Mesendoderm (in vitro differentiated cells): Measurements from ENCODE around the gene NHP2.

Source experiments
- DNase-seq: peaks from one replicate; pipeline ENCODE4 v3.0.0; 2013
- H2AK5ac ChIP-seq: 2 replicates; pipeline ENCODE4 v1.6.1; 2013; ENCODE audit warnings: low read length, inconsistent platforms
- H2BK120ac ChIP-seq: 2 replicates; pipeline ENCODE4 v1.6.1; 2013; ENCODE audit warnings: low read depth, mild to moderate bottlenecking, low read length, moderate library complexity, mixed read lengths
- H2BK15ac ChIP-seq: replicated peaks from 2 replicates; pipeline ENCODE4 v1.6.1; 2013; ENCODE audit warnings: low read depth, mild to moderate bottlenecking, moderate library complexity
- H2BK5ac ChIP-seq: 2 replicates; pipeline ENCODE4 v1.6.1; 2013; ENCODE audit warnings: low read length, inconsistent platforms
- H3K18ac ChIP-seq: 2 replicates; pipeline ENCODE4 v1.6.1; 2013; ENCODE audit warnings: mild to moderate bottlenecking, low read length, mixed read lengths
- H3K23ac ChIP-seq: one replicate; pipeline ENCODE4 v1.6.1; 2013; ENCODE audit warnings: low read length
- H3K27ac ChIP-seq: 2 replicates; pipeline ENCODE4 v1.5.1; 2013; ENCODE audit warnings: low read depth, mild to moderate bottlenecking, inconsistent platforms, low read length, moderate library complexity
- H3K27me3 ChIP-seq: 2 replicates; pipeline ENCODE4 v1.6.1; 2013; ENCODE audit warnings: low read length, control low read depth, mild to moderate bottlenecking, inconsistent platforms; ENCODE audit not compliant: insufficient read depth, poor library complexity
- H3K36me3 ChIP-seq: 2 replicates; pipeline ENCODE4 v1.6.1; 2013; ENCODE audit warnings: low read length, inconsistent platforms; ENCODE audit not compliant: control insufficient read depth, insufficient read depth
- H3K4ac ChIP-seq: one replicate; pipeline ENCODE4 v1.6.1; 2013; ENCODE audit warnings: low read depth, mild to moderate bottlenecking, low read length, moderate library complexity
- H3K4me1 ChIP-seq: 2 replicates; pipeline ENCODE4 v1.6.1; 2013; ENCODE audit warnings: low read depth, low read length, inconsistent platforms; ENCODE audit not compliant: control insufficient read depth
- H3K4me2 ChIP-seq: 2 replicates; pipeline ENCODE4 v1.6.1; 2013; ENCODE audit warnings: low read length
- H3K4me3 ChIP-seq: 2 replicates; pipeline ENCODE4 v1.5.1; 2013; ENCODE audit warnings: mild to moderate bottlenecking, low read length
- H3K56ac ChIP-seq: one replicate; pipeline ENCODE4 v1.6.1; 2013; ENCODE audit warnings: low read length
- H3K79me1 ChIP-seq: 2 replicates; pipeline ENCODE4 v1.6.1; 2013; ENCODE audit warnings: low read length, inconsistent platforms
- H3K79me2 ChIP-seq: 2 replicates; pipeline ENCODE4 v1.6.1; 2013; ENCODE audit warnings: mild to moderate bottlenecking, low read length; ENCODE audit not compliant: control insufficient read depth, insufficient read depth
- H3K9ac ChIP-seq: 2 replicates; pipeline ENCODE4 v1.6.1; 2013; ENCODE audit warnings: low read length, inconsistent platforms
- H4K5ac ChIP-seq: one replicate; pipeline ENCODE4 v1.6.1; 2013; ENCODE audit warnings: low read length
- H4K8ac ChIP-seq: one replicate; pipeline ENCODE4 v1.6.1; 2013; ENCODE audit warnings: low read depth, mild to moderate bottlenecking, control low read depth, low read length, moderate library complexity
- WGBS: extraction: QIAGEN DNeasy Blood & Tissue Kit; methylation state at CpG from one replicate; pipeline ENCODE4 v1.1.7; 2013; ENCODE audit warnings: low lambda C conversion rate, missing lambda C conversion rate; ENCODE audit not compliant: insufficient coverage; ENCODE audit errors: extremely low coverage; 5-methylcytosine and 5-hydroxymethylcytosine counted together

The NHP2 gene

DNA sequence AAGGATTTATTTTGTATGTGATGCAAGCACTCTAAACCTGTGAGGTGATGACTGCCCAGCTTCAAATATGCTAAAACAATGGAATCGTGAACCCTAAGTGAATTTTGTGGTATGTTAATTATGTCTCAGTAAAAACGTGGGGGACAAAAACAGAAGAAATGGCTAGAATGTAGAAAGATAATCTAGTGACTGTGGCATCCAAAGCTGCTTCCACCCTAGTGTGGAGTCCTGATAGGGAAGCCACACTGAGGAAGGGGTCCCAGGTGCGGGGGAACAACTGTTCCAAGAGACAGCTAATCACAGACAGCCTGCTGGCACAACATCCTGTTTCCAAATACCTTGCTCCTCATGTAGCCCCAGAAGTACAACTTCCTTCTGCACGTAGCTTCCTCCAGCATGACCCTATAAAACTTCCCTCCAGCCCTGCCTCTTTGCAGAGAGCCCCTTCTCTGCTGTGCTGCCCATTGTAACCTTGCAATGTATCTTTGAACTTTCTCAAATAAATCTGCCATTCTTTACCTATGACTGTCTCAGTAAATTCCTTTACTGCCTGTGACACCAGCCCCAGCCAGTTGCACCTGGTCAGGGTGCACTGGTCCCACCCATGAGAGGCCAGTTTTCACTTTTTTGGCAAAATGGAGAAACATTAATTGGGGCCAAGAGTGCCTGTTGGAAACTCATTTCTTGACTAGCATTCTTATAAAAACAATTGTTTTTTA is 28.6 kb upstream of the NHP2 start:
- Histone ChIP-seq H3K4me1 (peaks cover 10% of the 10 kb centered on the region), H2BK15ac (no peak overlapping the region), H4K5ac (no peak overlapping the region), H3K4me2 (no peak overlapping the region), H2BK5ac (peak overlapping the region; percentile 17), H3K36me3 (no peaks in the 10 kb centered on the region), H3K9ac (no peak overlapping the region), H3K79me1 (no peaks in the 10 kb centered on the region), H3K4me3 (no peak overlapping the region), H3K18ac (peak overlapping the region; percentile 25), H3K56ac (peak overlapping the region; percentile 52), H2BK120ac (no peak overlapping the region), H4K8ac (no peak overlapping the region), H3K27ac (peak overlapping the region; percentile 42), H2AK5ac (no peak overlapping the region), H3K4ac (no peak overlapping the region), H3K27me3 (no peaks in the 10 kb centered on the region), H3K23ac (no peak overlapping the region), H3K79me2 (no peaks in the 10 kb centered on the region)
- WGBS: no CpG with 5 or more reads among the region's 4 CpGs
- DNase-seq: peak; percentile 84

DNA sequence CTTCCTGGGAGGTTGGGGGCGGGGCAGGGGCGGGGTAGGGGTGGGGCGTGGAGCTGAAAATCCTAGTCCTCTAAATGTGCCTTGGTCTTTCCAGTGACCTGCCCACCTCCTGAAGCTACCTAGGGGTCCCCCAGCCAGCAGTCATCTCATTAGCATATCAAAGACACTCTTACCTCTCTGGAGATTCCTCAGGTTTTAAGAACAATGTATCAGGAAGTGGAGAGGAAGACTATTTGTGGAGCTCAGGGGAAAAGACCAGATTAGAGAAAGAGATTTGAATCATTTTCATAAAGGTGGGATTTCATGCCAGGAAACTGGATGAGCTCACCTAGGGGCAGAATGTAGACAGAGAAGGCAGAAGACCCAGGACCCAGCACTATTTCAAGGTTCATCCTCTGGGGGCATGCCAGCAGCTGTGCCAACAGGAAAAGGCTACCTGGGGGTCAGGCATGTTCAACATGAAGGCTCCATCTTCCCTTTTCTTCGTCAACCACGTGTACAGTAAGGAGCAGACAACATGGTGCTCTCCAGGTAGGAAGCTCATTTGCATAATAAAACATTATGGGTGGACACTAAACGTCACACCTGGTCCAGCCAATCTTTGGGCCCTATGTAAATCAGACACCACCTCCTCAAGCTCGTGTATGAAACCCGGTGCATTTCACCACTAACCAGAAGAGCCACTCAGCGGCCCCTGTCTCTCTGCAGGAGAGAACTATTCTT is 26.6 kb upstream of the NHP2 start:
- Histone ChIP-seq H4K8ac (no peak overlapping the region), H3K36me3 (no peaks in the 10 kb centered on the region), H3K56ac (peak overlapping the region; percentile 78), H3K18ac (peak overlapping the region; percentile 62), H3K9ac (no peak overlapping the region), H3K79me2 (no peaks in the 10 kb centered on the region), H3K27ac (peak overlapping the region; percentile 82), H3K4ac (no peak overlapping the region), H4K5ac (no peak overlapping the region), H3K4me3 (no peak overlapping the region), H2BK15ac (no peak overlapping the region), H3K23ac (no peak overlapping the region), H2AK5ac (no peak overlapping the region), H2BK120ac (no peak overlapping the region), H3K4me2 (peak overlapping the region; percentile 13), H3K27me3 (no peaks in the 10 kb centered on the region), H3K4me1 (peaks cover 10% of the 10 kb centered on the region), H3K79me1 (no peaks in the 10 kb centered on the region), H2BK5ac (peak overlapping the region; percentile 80)
- peak; percentile 95 for DNase-seq
- no CpG with 5 or more reads among the region's 9 CpGs for WGBS

DNA sequence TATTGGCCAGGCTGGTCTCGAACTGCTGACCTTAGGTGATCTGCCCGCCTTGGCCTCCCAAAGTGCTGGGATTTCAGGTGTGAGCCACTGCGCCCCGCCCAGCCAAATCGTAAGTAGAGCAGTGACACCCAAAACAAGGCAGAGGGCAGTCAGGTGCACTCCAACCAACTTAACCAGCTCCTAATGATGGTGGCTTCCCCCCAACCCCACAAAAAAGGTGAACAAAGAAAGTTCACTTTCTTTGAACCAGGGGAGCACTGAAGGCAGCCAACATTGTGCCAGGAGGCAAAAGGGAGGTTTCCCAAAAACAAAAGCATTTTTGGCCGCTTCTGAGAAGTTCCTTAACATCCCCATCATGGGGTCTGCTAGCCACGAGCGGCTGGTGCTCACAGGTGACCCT is 23.9 kb upstream of the NHP2 start:
- H2AK5ac ChIP-seq: no peak overlapping the region
- no peaks in the 10 kb centered on the region for H3K79me1 ChIP-seq
- H3K4me2 ChIP-seq: no peak overlapping the region
- H3K18ac ChIP-seq: no peak overlapping the region
- no peak overlapping the region for H4K5ac ChIP-seq
- no peak overlapping the region for H3K4ac ChIP-seq
- H3K27ac ChIP-seq: no peak overlapping the region
- H3K4me1 ChIP-seq: peaks cover 10% of the 10 kb centered on the region
- no peak overlapping the region for H2BK120ac ChIP-seq
- H2BK5ac ChIP-seq: no peak overlapping the region
- no peak overlapping the region for H3K9ac ChIP-seq
- H3K23ac ChIP-seq: no peak overlapping the region
- no peaks in the 10 kb centered on the region for H3K36me3 ChIP-seq
- no peak overlapping the region for H2BK15ac ChIP-seq
- H3K4me3 ChIP-seq: no peak overlapping the region
- no peak overlapping the region for H4K8ac ChIP-seq
- H3K79me2 ChIP-seq: no peaks in the 10 kb centered on the region
- H3K56ac ChIP-seq: peak overlapping the region; percentile 34
- WGBS: no CpG with 5 or more reads among the region's 8 CpGs
- no peaks in the 10 kb centered on the region for H3K27me3 ChIP-seq
- DNase-seq: no peak

DNA sequence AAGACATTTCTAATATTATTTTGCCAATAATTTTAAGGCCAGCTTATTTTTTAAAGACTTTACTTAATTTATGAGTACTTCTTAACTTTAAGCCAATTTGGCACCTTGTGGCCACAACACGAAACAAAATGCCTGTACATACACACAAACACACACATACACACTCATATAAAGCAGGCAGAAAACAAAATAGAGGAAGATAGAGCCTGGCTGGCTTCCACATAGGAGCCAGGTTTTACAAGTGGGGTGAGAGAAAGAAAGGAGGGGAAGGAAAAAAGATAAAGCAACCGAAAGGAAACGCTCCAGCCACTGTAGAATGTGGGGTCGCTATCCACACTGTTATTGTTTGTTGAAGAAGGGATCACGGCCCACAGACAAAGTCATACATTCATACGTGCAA is 23.1 kb upstream of the NHP2 start:
- H2BK120ac ChIP-seq: no peak overlapping the region
- H2BK5ac ChIP-seq: no peak overlapping the region
- no peak overlapping the region for H3K27ac ChIP-seq
- H3K4me3 ChIP-seq: no peak overlapping the region
- DNase-seq: no peak
- no peaks in the 10 kb centered on the region for H3K27me3 ChIP-seq
- H3K56ac ChIP-seq: no peak overlapping the region
- no CpG with 5 or more reads among the region's 6 CpGs for WGBS
- H3K18ac ChIP-seq: no peak overlapping the region
- H2BK15ac ChIP-seq: no peak overlapping the region
- no peak overlapping the region for H3K4me2 ChIP-seq
- no peak overlapping the region for H4K8ac ChIP-seq
- H3K4ac ChIP-seq: no peak overlapping the region
- H3K79me2 ChIP-seq: no peaks in the 10 kb centered on the region
- no peak overlapping the region for H4K5ac ChIP-seq
- H3K9ac ChIP-seq: no peak overlapping the region
- H3K4me1 ChIP-seq: peaks cover 4% of the 10 kb centered on the region
- H3K23ac ChIP-seq: no peak overlapping the region
- no peaks in the 10 kb centered on the region for H3K36me3 ChIP-seq
- H3K79me1 ChIP-seq: no peaks in the 10 kb centered on the region
- H2AK5ac ChIP-seq: no peak overlapping the region

DNA sequence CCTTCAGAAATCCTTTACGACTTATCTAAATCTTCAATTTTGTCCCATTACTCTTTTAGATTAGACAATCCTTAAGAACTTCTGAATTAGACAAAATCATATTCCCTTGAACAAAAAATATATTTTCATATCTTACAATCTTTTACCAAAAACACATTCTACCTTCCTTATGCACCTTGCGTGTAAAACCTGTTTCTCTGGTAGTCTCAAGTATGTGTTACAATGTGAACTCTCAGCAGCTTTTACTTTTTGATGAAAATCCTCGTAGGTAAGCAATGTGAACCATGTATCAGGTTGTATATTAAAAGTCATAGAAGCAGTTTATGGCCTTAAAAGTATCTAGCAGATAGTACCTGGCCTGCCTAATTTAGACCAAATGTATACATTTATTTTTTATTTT is 20.8 kb upstream of the NHP2 start:
- H4K5ac ChIP-seq: no peak overlapping the region
- H3K36me3 ChIP-seq: no peaks in the 10 kb centered on the region
- no peak overlapping the region for H2BK5ac ChIP-seq
- H4K8ac ChIP-seq: no peak overlapping the region
- H3K4ac ChIP-seq: no peak overlapping the region
- H2BK120ac ChIP-seq: no peak overlapping the region
- no peak overlapping the region for H3K18ac ChIP-seq
- H3K27me3 ChIP-seq: no peaks in the 10 kb centered on the region
- H3K56ac ChIP-seq: no peak overlapping the region
- H3K9ac ChIP-seq: no peak overlapping the region
- H3K79me2 ChIP-seq: no peaks in the 10 kb centered on the region
- H3K23ac ChIP-seq: no peak overlapping the region
- H2BK15ac ChIP-seq: no peak overlapping the region
- no peaks in the 10 kb centered on the region for H3K79me1 ChIP-seq
- H3K4me3 ChIP-seq: no peak overlapping the region
- no peak overlapping the region for H2AK5ac ChIP-seq
- peaks cover under 1% of the 10 kb centered on the region for H3K4me1 ChIP-seq
- no peak overlapping the region for H3K27ac ChIP-seq
- WGBS: 100% methylated on average over 2 of the region's 3 CpGs
- H3K4me2 ChIP-seq: no peak overlapping the region
- DNase-seq: no peak
